ENCODE data around the gene ELF5. TPM values are rescaled to one million over a fixed set of nuclear protein-coding genes. Genes with fewer than 3 reads are reported as not detected.

Gene ELF5
- total RNA-seq, 2 experiments from 2014 or later: not detected

- no peak overlapping the region for H3K4me2 ChIP-seq (ENCODE audit: low read length)
- no TSS peak for BruUV-seq (replicated peaks)
- TF ChIP-seq, protein P1, sequence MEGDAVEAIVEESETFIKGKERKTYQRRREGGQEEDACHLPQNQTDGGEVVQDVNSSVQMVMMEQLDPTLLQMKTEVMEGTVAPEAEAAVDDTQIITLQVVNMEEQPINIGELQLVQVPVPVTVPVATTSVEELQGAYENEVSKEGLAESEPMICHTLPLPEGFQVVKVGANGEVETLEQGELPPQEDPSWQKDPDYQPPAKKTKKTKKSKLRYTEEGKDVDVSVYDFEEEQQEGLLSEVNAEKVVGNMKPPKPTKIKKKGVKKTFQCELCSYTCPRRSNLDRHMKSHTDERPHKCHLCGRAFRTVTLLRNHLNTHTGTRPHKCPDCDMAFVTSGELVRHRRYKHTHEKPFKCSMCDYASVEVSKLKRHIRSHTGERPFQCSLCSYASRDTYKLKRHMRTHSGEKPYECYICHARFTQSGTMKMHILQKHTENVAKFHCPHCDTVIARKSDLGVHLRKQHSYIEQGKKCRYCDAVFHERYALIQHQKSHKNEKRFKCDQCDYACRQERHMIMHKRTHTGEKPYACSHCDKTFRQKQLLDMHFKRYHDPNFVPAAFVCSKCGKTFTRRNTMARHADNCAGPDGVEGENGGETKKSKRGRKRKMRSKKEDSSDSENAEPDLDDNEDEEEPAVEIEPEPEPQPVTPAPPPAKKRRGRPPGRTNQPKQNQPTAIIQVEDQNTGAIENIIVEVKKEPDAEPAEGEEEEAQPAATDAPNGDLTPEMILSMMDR (conservative IDR thresholded peaks at IDR 0.05; ENCODE audit: low read length): no peak
- TF ChIP-seq EZH2phosphoT487 (IDR thresholded peaks at IDR 0.05; ENCODE audit: borderline replicate concordance, low read depth, low read length): no peak
- H3K4me3 ChIP-seq (ENCODE audit: low read depth, low read length, poor library complexity, severe bottlenecking): no peak overlapping the region
- CTCF ChIA-PET (ENCODE audit: unreplicated experiment): no interaction called here
- intact Hi-C loops (cut with micrococcal nuclease; ENCODE audit: unreplicated experiment): no loop called here
- H4K20me1 ChIP-seq (ENCODE audit: insufficient read depth, low read length): no peaks in the 10 kb centered on the region
- no peaks in the 10 kb centered on the region for H3K9me3 ChIP-seq (ENCODE audit: low read length)
- H3K27ac ChIP-seq (ENCODE audit: low read depth, low read length, poor library complexity, severe bottlenecking): no peak overlapping the region
- POLR2A ChIA-PET: no interaction called here
- no peak for DNase-seq (ENCODE audit: low spot score)
- H3K9me2 ChIP-seq (ENCODE audit: insufficient read depth, low read length): no peaks in the 10 kb centered on the region
- H3K79me2 ChIP-seq (ENCODE audit: insufficient read depth, low read depth, low read length): no peaks in the 10 kb centered on the region
- no peaks in the 10 kb centered on the region for H3K4me1 ChIP-seq (ENCODE audit: insufficient read depth, low read length, poor library complexity, severe bottlenecking)
- H3K36me3 ChIP-seq (ENCODE audit: insufficient read depth, low read length): no peaks in the 10 kb centered on the region
- H2AFZ ChIP-seq (ENCODE audit: low read length): no peak overlapping the region
Measured at GRCh38 chr11:34499719-34500500, 13.7 kb downstream of the ELF5 start.

DNA sequence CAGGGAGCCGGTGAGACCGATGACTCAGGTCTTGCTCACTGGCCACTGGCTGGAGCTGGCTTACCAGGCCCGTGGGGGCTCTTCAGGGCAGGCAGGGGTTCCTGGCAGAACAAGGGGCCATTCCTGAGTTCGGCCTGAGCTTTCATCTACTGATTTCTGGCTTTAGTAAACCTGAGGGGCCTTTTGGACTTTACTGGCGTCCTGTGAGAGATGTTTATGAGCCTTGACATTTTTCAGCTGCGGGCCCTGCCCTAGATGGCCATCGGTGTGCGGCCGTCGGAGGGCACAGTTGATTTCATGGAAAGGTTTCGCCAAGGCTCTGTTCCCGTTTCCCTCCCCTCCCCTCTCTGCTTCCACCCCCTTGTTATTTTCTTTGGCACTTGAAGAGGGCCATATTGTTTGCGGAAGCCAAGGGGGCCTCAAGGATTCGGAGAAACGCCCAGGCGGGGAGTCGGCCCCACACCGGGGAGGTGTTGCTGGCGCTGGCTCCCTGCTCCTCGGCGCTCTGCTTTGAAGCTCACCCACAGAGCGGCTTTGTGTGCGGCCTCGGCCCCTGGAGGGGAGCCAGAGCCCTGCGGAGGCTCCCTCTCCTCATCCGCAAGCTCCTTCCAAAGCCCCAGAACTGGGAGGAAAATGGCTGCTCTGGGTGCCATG, 17.7 kb downstream of the ELF5 start:
- intact Hi-C loops (cut with micrococcal nuclease; ENCODE audit: unreplicated experiment): no loop called here
- Histone ChIP-seq H3K4me1 (ENCODE audit: insufficient read depth, low read length, poor library complexity, severe bottlenecking) (no peaks in the 10 kb centered on the region), H2AFZ (ENCODE audit: low read length) (no peak overlapping the region), H3K27ac (ENCODE audit: low read depth, low read length, poor library complexity, severe bottlenecking) (no peak overlapping the region), H3K9me3 (ENCODE audit: low read length) (no peaks in the 10 kb centered on the region), H3K79me2 (ENCODE audit: insufficient read depth, low read depth, low read length) (no peaks in the 10 kb centered on the region), H3K4me3 (ENCODE audit: low read depth, low read length, poor library complexity, severe bottlenecking) (no peak overlapping the region), H4K20me1 (ENCODE audit: insufficient read depth, low read length) (no peaks in the 10 kb centered on the region), H3K9me2 (ENCODE audit: insufficient read depth, low read length) (no peaks in the 10 kb centered on the region), H3K36me3 (ENCODE audit: insufficient read depth, low read length) (no peaks in the 10 kb centered on the region), H3K4me2 (ENCODE audit: low read length) (no peak overlapping the region)
- DNase-seq (ENCODE audit: low spot score): no peak
- no TSS peak for BruUV-seq (replicated peaks)
- TF ChIP-seq, protein P1 (conservative IDR thresholded peaks at IDR 0.05; ENCODE audit: low read length): no peak
- no peak for TF ChIP-seq EZH2phosphoT487 (IDR thresholded peaks at IDR 0.05; ENCODE audit: borderline replicate concordance, low read depth, low read length)
- ChIA-PET POLR2A (interaction anchor here (0.6 kb wide), 1 partner anchor 28 kb away, joined by 3 read pairs; no protein-coding TSS in a partner anchor), CTCF (ENCODE audit: unreplicated experiment) (no interaction called here)

- BruUV-seq (replicated peaks): no TSS peak
Measured at GRCh38 chr11:34495239-34495723, 18.3 kb downstream of the ELF5 start.

More at GRCh38 chr11:34495239-34495723, 18.3 kb downstream of the ELF5 start:
- DNase-seq (ENCODE audit: low spot score): no peak
- intact Hi-C loops (cut with micrococcal nuclease; ENCODE audit: unreplicated experiment): no loop called here
- H3K36me3 ChIP-seq (ENCODE audit: insufficient read depth, low read length): no peaks in the 10 kb centered on the region
- H3K4me2 ChIP-seq (ENCODE audit: low read length): no peak overlapping the region
- H3K27ac ChIP-seq (ENCODE audit: low read depth, low read length, poor library complexity, severe bottlenecking): no peak overlapping the region
- no peak overlapping the region for H3K4me3 ChIP-seq (ENCODE audit: low read depth, low read length, poor library complexity, severe bottlenecking)
- no peaks in the 10 kb centered on the region for H3K9me2 ChIP-seq (ENCODE audit: insufficient read depth, low read length)
- H3K4me1 ChIP-seq (ENCODE audit: insufficient read depth, low read length, poor library complexity, severe bottlenecking): no peaks in the 10 kb centered on the region
- CTCF ChIA-PET (ENCODE audit: unreplicated experiment): no interaction called here
- no peak for TF ChIP-seq EZH2phosphoT487 (IDR thresholded peaks at IDR 0.05; ENCODE audit: borderline replicate concordance, low read depth, low read length)
- TF ChIP-seq, protein P1 (conservative IDR thresholded peaks at IDR 0.05; ENCODE audit: low read length): no peak
- H2AFZ ChIP-seq (ENCODE audit: low read length): no peak overlapping the region
- H3K9me3 ChIP-seq (ENCODE audit: low read length): no peaks in the 10 kb centered on the region
- no peaks in the 10 kb centered on the region for H3K79me2 ChIP-seq (ENCODE audit: insufficient read depth, low read depth, low read length)
- no peaks in the 10 kb centered on the region for H4K20me1 ChIP-seq (ENCODE audit: insufficient read depth, low read length)
- POLR2A ChIA-PET: interaction anchor here (0.9 kb wide), 1 partner anchor 317 kb away, joined by 3 read pairs; no protein-coding TSS in a partner anchor
